Measurements from ENCODE around the gene HIF1A.
"Not testable (repeated sequence)": the region's sequence is repeated elsewhere in the genome, so short reads cannot be mapped to it uniquely, and the experiment has no call there.

HIF1A gene

GRCh38 chr14:61675291-61675690 is 20.0 kb upstream of the HIF1A start:
- no peak for DNase-seq

DNA sequence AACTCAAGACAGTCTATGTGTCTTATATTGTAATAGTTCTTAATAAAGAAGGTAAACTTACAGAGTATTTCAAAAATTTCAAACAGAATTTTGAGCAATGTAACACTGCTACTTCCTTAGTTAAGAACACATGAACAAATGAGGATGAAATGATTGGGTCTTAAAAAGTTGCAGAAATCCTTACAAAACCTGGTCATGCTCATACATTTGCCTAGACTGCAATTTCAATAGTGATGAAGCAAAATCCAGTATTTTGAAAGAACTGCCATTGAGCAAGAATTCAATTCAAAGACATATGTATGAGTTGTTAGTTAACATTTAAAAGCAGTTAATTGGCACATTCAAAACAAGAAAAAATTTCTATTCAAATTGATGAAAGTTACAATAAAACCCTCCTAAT is 17.8 kb upstream of the HIF1A start:
- DNase-seq, result no peak

- no peak for DNase-seq
Measured at GRCh38 chr14:61678975-61679374, 16.3 kb upstream of the HIF1A start.

DNA sequence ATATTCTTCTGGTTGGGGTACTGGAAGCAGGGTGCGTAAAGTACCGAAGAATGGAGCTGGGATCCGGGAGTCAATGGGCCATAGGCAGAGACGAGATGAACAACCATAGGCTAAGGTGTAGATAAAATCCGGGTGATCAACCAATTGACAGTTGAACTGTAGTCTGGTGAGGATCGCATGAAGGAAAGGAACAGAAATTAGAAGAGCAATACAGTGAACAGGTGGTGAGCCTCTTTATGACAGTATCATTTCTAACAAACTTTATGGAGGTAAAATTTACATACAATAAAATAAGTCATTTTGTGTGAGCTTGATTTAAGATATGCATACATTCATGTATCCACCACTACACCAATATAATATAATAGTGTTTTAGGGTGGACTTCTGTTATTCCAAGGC is 13.9 kb upstream of the HIF1A start:
- no peak for DNase-seq

- no peak for DNase-seq
Measured at GRCh38 chr14:61683108-61683507, 12.2 kb upstream of the HIF1A start.

DNA sequence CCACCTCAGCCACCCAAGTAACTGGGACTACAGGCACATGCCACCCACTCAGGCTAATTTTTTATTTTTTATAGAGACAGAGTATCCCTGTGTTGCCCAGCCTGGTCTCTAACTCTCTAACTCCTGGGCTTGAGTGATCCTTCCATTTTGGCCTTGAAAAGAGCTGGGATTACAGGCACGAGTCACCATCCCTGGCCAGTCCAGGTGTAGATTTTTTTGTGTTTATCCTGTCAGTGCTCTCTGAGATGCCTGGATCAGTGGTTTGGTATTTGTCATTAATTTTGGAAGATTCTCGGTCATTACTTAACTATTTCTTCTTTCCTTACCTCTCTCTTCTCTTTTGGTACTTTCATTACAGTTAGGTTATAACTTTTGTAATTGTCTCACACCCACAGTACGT is 5.3 kb upstream of the HIF1A start:
- no peak for DNase-seq

GRCh38 chr14:61690982-61691381 is 4.3 kb upstream of the HIF1A start:
- no peak for DNase-seq

DNA sequence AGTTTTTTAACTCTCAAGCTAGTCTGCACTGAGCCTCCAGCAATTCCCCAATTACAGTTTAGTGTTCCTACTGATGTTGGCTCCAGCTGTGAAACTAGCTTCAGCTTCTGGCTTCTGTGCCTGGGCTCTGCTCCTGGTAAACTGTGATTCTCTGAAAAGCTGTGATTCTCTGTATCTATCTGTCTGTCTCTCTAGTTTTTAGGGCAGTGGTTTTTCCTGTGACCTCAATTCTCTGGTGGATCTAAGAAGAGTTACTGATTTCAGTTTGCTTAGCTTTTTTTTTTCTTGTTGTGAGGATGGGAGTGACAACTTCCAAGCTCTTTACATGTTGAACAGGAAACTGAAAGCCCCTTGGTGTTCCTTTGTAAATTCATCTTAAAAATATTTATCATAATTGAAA is 3.8 kb upstream of the HIF1A start:
- DNase-seq, result no peak

- DNase-seq, result no peak
Measured at GRCh38 chr14:61694039-61694438, 1.3 kb upstream of the HIF1A start.

DNA sequence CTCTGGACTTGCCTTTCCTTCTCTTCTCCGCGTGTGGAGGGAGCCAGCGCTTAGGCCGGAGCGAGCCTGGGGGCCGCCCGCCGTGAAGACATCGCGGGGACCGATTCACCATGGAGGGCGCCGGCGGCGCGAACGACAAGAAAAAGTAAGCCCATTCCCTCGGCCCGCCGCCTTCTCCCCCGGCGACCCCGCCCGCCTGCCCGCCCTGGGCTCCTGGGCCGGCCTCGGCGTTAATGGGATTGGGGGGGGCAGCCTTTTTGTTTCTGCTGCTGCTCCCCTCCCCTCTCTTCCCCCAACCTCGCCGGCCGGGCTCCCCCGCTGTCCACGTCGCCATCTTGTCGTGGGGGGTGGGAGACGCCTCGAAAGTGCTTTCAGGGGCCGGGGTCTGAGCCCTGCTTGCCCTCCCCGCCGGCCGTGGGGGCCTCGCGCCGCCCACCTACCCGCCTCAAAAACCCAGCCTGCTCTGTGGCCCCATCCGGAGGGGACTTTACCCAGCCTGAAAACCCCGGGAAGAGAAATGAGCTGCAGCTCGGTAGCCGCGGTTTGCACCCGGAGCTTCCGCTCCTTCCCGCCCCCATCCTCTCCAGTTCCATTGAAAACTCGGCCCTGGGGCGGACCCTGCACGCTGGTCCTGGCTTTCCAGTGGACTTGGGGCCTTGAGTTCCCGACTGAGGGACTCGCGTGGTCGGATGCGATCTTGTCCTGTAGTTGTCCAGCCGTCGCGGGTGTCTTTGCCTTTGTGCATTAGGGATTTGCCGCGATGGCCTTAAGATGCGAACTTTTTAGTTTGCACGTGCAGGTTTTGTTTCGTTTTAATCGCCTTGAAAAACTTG is 598 bp downstream of the HIF1A start:
- DNase-seq, result peak; percentile 52

- no peak for DNase-seq
Measured at GRCh38 chr14:61696753-61697318, 1.5 kb downstream of the HIF1A start.

DNA sequence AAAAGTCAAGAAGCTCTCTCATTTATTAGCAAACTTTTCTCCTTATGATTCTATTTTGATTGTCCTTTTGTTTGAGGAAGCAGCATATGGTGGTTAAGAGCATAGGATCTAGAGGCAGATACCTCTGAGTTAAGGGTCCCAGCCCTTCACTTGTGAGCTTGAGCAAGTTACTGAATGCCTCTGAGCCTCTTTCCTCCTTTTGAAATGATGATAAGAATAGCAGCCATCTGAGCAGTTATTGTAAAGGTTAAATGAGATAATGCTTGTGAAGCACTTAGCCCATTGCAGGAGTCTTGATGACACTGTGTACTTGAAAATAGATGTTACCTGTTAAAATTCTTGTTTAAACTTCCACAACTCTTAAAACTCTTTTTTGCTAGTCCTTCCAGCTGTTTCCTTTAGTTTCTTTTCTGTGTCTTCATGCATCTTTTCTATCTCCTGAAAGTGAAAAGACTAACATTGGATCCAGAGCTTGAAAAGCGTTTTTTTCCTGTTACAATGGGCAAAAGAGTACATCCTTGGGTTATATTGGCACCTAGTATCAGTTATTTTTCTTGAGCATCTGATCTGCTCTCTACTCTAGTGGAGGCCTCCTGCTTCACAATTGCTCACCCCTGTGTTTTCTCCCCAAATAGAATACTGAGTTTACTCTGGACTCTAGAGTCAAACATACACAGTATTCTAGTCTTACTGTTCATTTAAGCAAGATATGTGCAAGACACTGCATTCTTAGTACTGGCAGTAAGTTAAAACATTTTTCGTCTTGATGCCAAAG is 3.1 kb downstream of the HIF1A start:
- no peak for DNase-seq

- DNase-seq, result no peak
Measured at GRCh38 chr14:61699027-61699426, 3.7 kb downstream of the HIF1A start.

- no peak for DNase-seq
Measured at GRCh38 chr14:61700104-61700886, 5.0 kb downstream of the HIF1A start.

DNA sequence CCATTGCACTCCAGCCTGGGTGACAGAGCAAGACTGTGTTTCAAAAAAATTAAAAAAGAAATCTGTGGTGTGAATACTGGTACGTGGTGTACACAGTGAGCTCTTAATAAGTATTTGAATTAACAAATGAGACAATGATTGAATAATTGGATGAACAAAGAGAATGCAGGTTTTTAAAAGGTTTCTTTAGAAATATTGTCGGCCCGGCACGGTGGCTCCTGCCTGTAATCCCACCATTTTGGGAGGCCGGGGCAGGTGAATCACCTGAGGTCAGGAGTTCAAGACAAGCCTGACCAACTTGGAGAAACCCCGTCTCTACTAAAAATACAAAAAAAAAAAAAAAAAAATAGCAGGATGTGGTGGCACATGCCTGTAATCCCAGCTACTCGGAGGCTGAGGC is 6.6 kb downstream of the HIF1A start:
- DNase-seq, result no peak

GRCh38 chr14:61703342-61704129 is 8.2 kb downstream of the HIF1A start:
- DNase-seq, result no peak

- no peak for DNase-seq
Measured at GRCh38 chr14:61704554-61704953, 9.2 kb downstream of the HIF1A start.

DNA sequence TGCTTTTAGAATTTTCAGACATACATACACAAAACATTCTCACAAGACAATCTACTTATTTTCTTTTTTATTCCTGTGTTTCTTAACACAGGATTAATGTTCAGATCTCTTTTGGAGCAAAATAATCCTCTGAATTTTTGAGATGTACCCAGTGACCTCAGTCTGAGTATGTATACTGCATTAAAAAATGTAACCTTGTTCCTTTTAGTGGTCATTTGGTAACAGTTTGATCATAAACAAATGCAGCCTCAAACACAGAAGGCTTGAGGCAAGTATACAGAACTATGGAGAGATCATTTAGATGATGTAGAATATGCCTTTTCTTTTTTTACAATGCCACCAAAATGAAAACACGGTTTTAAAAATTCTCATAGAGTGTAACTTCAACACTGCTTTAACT is 9.7 kb downstream of the HIF1A start:
- no peak for DNase-seq

DNA sequence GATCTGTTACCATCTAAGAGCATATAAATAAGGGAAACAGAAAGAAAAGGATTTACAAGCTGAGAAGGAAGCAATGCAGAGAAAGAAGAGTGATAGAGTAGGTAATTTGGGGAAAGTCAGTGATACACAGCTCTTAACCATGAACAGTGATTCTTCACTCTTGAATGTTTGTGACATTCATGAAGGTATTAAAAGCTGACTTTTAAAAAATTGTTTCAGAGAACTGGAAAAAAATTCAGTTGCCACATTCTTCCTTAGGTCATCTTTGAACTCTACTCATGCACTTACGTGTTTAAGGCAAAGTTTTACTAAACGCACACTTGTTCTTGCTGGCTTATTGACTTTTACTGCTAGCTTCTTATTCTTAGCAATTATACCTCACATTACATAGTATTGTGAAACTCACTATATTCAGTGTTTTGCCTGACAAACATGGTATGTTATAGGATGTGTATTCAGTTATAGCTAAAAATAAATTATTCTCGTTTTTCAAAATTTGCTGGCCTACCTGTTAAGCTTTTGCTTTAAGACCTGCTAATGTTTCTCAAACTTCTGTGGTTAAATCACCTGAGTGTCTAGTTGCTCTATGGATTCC is 10.9 kb downstream of the HIF1A start:
- DNase-seq, result no peak

DNA sequence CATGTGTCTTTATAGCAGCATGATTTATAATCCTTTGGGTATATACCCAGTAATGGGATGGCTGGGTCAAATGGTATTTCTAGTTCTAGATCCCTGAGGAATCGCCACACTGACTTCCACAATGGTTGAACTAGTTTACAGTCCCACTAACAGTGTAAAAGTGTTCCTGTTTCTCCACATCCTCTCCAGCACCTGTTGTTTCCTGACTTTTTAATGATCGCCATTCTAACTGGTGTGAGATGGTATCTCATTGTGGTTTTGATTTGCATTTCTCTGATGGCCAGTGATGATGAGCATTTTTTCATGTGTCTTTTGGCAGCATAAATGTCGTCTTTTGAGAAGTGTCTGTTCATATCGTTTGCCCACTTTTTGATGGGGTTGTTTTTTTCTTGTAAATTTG is 12.5 kb downstream of the HIF1A start:
- DNase-seq, result not testable (repeated sequence)

DNA sequence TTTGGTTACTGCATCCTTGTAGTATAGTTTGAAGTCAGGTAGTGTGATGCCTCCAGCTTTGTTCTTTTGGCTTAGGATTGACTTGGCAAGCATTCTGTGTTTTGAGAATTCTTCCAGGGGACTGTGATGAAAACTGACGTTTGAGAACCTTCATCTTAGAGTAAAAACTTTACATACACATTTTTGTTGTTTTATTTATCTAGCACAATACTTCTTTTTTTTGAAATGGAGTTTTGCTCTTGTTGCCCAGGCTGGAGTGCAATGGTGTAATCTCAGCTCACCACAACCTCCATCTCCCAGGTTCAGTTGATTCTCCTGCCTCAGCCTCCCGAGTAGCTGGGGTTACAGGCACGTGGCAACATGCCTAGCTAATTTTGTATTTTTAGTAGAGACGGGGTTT is 13.4 kb downstream of the HIF1A start:
- DNase-seq, result not testable (repeated sequence)

Measured in stimulated activated naive CD4-positive, alpha-beta T cell treated with Interleukin-2 at 50 U/mL for 16 hours (primary cell).